ENCODE measurements around the gene PLD1. TPM values are rescaled to one million over a fixed set of nuclear protein-coding genes. Genes with fewer than 3 reads are reported as not detected.

The PLD1 gene
- total RNA-seq, 1 donor from 2014 or later, result 0.21 TPM

DNA sequence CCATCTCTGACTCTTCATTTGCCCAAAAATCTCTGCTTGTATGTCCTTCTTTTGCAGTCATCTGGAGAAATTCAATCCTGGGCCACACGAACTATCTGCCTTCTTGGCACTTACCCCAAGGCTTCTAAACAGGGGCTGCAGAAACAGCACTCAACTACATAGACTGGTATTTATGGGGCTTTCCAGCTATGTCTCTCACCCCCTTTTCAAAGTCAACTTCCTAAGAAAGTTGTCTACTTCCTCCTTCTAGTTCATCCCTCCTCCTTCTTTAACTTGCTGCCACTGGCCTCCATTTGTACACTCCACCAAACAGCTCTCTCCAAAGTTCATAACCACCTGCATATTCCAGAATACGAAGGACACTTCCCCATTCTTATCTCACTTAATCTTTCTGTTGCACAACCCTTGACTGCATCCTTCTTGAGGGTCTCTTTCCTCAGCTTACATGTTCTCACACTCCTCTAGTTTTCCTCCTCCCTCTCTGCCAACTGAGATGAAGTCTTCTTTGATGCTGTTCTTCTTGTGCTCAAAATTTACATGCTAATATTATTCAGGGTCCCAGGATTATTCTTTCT is 55.2 kb downstream of the PLD1 start:
- H3K27me3 ChIP-seq, result no peaks in the 10 kb centered on the region
- no peaks in the 10 kb centered on the region for H4K20me1 ChIP-seq (ENCODE audit: low read depth)
- no peak overlapping the region for H3K4me2 ChIP-seq
- Mint-ChIP-seq H3K27me3 (ENCODE audit: insufficient read depth, low read depth) (no peaks in the 10 kb centered on the region), H3K9me3 (no peaks in the 10 kb centered on the region), H3K4me3 (no peak overlapping the region), H3K27ac (no peak overlapping the region), H3K4me1 (peaks cover 8% of the 10 kb centered on the region), H3K36me3 (no peaks in the 10 kb centered on the region)
- no peak overlapping the region for H2AFZ ChIP-seq (replicated peaks)
- no peaks in the 10 kb centered on the region for H3K9me3 ChIP-seq (ENCODE audit: low read depth)
- DNase-seq (ENCODE audit: low spot score), result no peak
- peaks cover 7% of the 10 kb centered on the region for H3K4me1 ChIP-seq
- no peak overlapping the region for H3K4me3 ChIP-seq
- H3K9ac ChIP-seq, result no peak overlapping the region
- no peaks in the 10 kb centered on the region for H3F3A ChIP-seq (ENCODE audit: low read depth)
- no peaks in the 10 kb centered on the region for H3K36me3 ChIP-seq
- TF ChIP-seq, protein P1, sequence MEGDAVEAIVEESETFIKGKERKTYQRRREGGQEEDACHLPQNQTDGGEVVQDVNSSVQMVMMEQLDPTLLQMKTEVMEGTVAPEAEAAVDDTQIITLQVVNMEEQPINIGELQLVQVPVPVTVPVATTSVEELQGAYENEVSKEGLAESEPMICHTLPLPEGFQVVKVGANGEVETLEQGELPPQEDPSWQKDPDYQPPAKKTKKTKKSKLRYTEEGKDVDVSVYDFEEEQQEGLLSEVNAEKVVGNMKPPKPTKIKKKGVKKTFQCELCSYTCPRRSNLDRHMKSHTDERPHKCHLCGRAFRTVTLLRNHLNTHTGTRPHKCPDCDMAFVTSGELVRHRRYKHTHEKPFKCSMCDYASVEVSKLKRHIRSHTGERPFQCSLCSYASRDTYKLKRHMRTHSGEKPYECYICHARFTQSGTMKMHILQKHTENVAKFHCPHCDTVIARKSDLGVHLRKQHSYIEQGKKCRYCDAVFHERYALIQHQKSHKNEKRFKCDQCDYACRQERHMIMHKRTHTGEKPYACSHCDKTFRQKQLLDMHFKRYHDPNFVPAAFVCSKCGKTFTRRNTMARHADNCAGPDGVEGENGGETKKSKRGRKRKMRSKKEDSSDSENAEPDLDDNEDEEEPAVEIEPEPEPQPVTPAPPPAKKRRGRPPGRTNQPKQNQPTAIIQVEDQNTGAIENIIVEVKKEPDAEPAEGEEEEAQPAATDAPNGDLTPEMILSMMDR (IDR thresholded peaks at IDR 0.05), result no peak
- TF ChIP-seq EZH2 (IDR thresholded peaks at IDR 0.05) (no peak), EZH2phosphoT487 (IDR thresholded peaks at IDR 0.05) (no peak)
- H3K27ac ChIP-seq, result no peak overlapping the region
- H3K79me2 ChIP-seq (ENCODE audit: low read depth), result no peaks in the 10 kb centered on the region

DNA sequence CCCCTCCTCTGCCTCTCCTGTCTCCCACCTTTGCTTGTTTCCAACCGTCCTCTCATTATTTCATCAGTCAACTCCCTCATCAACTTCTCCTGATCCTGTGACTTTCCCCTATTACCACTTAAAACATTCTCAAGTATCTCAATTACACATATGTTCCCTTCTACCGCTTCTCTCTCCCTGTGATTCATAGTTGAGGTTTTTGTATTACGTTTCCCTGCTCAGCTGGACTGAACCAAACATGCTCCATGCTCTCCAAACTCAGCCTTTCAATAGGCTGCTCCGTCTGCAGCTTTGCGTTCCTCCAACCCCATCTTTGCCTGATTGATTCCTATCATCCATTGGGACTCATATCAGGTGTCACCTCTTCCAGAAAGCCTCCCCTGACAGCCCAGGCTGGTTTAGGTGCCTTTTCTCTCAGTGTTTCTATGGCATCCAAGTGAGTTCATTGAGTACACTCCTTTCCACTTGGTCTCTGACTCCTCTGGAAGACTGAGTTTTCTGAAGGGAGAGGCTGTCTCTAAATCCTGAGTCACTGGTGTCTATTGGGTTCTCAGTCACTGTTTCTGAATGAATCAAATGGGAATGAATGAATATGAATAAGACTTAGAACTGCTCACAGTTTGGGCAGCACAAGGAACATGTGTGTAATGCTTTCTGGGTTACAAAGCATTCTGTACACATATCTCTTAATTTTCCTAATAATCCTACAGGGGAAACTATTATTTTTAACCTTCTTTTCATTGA is 56.4 kb downstream of the PLD1 start:
- H3K36me3 ChIP-seq, result no peaks in the 10 kb centered on the region
- no peak overlapping the region for H3K27ac Mint-ChIP-seq
- H4K20me1 ChIP-seq (ENCODE audit: low read depth), result no peaks in the 10 kb centered on the region
- no peak for DNase-seq (ENCODE audit: low spot score)
- H3F3A ChIP-seq (ENCODE audit: low read depth), result no peaks in the 10 kb centered on the region
- H3K9me3 Mint-ChIP-seq, result no peaks in the 10 kb centered on the region
- TF ChIP-seq EZH2 (IDR thresholded peaks at IDR 0.05), result no peak
- TF ChIP-seq EZH2phosphoT487 (IDR thresholded peaks at IDR 0.05), result no peak
- TF ChIP-seq, protein P1 (IDR thresholded peaks at IDR 0.05), result no peak
- no peak overlapping the region for H3K27ac ChIP-seq
- no peak overlapping the region for H3K4me3 Mint-ChIP-seq
- no peak overlapping the region for H3K4me2 ChIP-seq
- H3K4me1 ChIP-seq, result peaks cover 7% of the 10 kb centered on the region
- no peak overlapping the region for H3K9ac ChIP-seq
- no peak overlapping the region for H3K4me3 ChIP-seq
- H3K4me1 Mint-ChIP-seq, result peaks cover 10% of the 10 kb centered on the region
- H3K27me3 Mint-ChIP-seq (ENCODE audit: insufficient read depth, low read depth), result no peaks in the 10 kb centered on the region
- no peaks in the 10 kb centered on the region for H3K9me3 ChIP-seq (ENCODE audit: low read depth)
- H3K36me3 Mint-ChIP-seq, result no peaks in the 10 kb centered on the region
- no peaks in the 10 kb centered on the region for H3K79me2 ChIP-seq (ENCODE audit: low read depth)
- no peak overlapping the region for H2AFZ ChIP-seq (replicated peaks)
- no peaks in the 10 kb centered on the region for H3K27me3 ChIP-seq

DNA sequence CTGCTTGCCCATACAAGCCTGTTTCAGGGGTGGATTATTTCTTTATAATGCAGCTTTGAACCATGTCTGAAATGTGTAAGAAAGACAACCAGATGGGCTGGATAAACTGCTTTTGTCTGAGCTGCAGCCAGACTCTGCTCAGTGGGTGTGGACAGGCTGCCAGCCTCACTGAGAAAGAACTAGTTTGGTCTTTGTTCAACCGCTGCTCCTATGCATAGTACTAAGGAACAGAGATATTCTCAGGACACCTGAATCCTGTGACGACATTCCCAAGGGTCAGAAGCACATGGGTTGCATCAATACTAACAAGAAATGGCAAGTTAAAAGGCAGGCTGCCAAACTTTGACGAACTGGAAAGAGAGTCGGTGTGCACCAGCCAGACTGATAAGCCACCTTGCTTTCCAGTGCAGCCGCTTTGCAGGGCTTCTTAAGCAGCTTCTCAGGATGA is 57.2 kb downstream of the PLD1 start:
- H3K4me3 Mint-ChIP-seq, result no peak overlapping the region
- H3K9me3 Mint-ChIP-seq, result no peaks in the 10 kb centered on the region
- Histone ChIP-seq H3K4me1 (peaks cover 7% of the 10 kb centered on the region), H3K27me3 (no peaks in the 10 kb centered on the region), H3K36me3 (no peaks in the 10 kb centered on the region), H3K79me2 (ENCODE audit: low read depth) (no peaks in the 10 kb centered on the region), H4K20me1 (ENCODE audit: low read depth) (no peaks in the 10 kb centered on the region), H3K9ac (no peak overlapping the region), H3K4me2 (no peak overlapping the region), H3K27ac (no peak overlapping the region), H3K4me3 (no peak overlapping the region), H3F3A (ENCODE audit: low read depth) (no peaks in the 10 kb centered on the region), H2AFZ (replicated peaks) (no peak overlapping the region), H3K9me3 (ENCODE audit: low read depth) (no peaks in the 10 kb centered on the region)
- H3K36me3 Mint-ChIP-seq, result no peaks in the 10 kb centered on the region
- no peak for TF ChIP-seq EZH2phosphoT487 (IDR thresholded peaks at IDR 0.05)
- TF ChIP-seq, protein P1 (IDR thresholded peaks at IDR 0.05), result no peak
- no peak for TF ChIP-seq EZH2 (IDR thresholded peaks at IDR 0.05)
- no peaks in the 10 kb centered on the region for H3K27me3 Mint-ChIP-seq (ENCODE audit: insufficient read depth, low read depth)
- H3K27ac Mint-ChIP-seq, result no peak overlapping the region
- no peak for DNase-seq (ENCODE audit: low spot score)
- H3K4me1 Mint-ChIP-seq, result peaks cover 17% of the 10 kb centered on the region
